MCF 10A (cell line): ENCODE measurements around the gene SPOUT1. TPM values are rescaled to one million over a fixed set of nuclear protein-coding genes. Genes with fewer than 3 reads are reported as not detected.
A peak's percentile ranks its signal among the peaks of the same experiment; 100 is the strongest.
"Not testable (repeated sequence)": the region's sequence is repeated elsewhere in the genome, so short reads cannot be mapped to it uniquely, and the experiment has no call there.

Experiments
- BruUV-seq: library from RNA; stranded (reverse); fragments of 400-500 nt; replicated peaks from 2 replicates; lab custom pipeline; 2021; lab: Mats Ljungman, UMichigan
- CTCF ChIA-PET: fragments of 300-600 bp; sonication (Branson Sonifier 250); formaldehyde crosslinking; extraction: SDS; loops from one replicate; lab custom pipeline; 2021; ENCODE audit warnings: antibody characterized with exemption, inconsistent platforms; lab: Yijun Ruan, JAX
- POLR2A ChIA-PET: fragments of 300-600, 350-650 bp; sonication (Branson Sonifier 250); formaldehyde crosslinking; extraction: SDS; loops from one replicate; lab custom pipeline; 2020; ENCODE audit warnings: antibody characterized with exemption, inconsistent platforms; lab: Yijun Ruan, JAX
- DNase-seq: peaks from one replicate; pipeline ENCODE4 v3.0.0-alpha.2; 2018; ENCODE audit not compliant: unreplicated experiment
- H3K27ac Mint-ChIP-seq: one replicate; pipeline ENCODE4 v1.8.0; 2022; ENCODE audit warnings: mild to moderate bottlenecking, low read depth, mixed read lengths; ENCODE audit not compliant: unreplicated experiment
- H3K27me3 Mint-ChIP-seq: one replicate; pipeline ENCODE4 v1.8.0; 2022; ENCODE audit warnings: mixed read lengths; ENCODE audit not compliant: insufficient read depth, unreplicated experiment
- H3K36me3 Mint-ChIP-seq: one replicate; pipeline ENCODE4 v1.8.0; 2022; ENCODE audit warnings: mild to moderate bottlenecking, moderate library complexity, mixed read lengths; ENCODE audit not compliant: insufficient read depth, unreplicated experiment
- H3K4me1 Mint-ChIP-seq: one replicate; pipeline ENCODE4 v1.8.0; 2022; ENCODE audit warnings: mixed read lengths; ENCODE audit not compliant: insufficient read depth, unreplicated experiment
- H3K4me3 Mint-ChIP-seq: one replicate; pipeline ENCODE4 v1.8.0; 2022; ENCODE audit warnings: mild to moderate bottlenecking, moderate library complexity, mixed read lengths; ENCODE audit not compliant: unreplicated experiment
- H3K9me3 Mint-ChIP-seq: one replicate; pipeline ENCODE4 v1.8.0; 2022; ENCODE audit warnings: mixed read lengths; ENCODE audit not compliant: unreplicated experiment
- intact Hi-C: fragments of 100-400 bp; cut with micrococcal nuclease; formaldehyde crosslinking; loops from 2 replicates; pipeline ENCODE4 v1.14.1; 2022
- total RNA-seq: library from RNA; stranded (reverse); gene quantifications from 2 replicates; pipeline ENCODE4 v1.2.3, GENCODE V29; 2022
- TF ChIP-seq, protein P1 (sequence below): fragments of 200-600 bp; IDR thresholded peaks from one replicate; pipeline ENCODE4 v1.8.0; 2022; ENCODE audit warnings: antibody characterized with exemption, mild to moderate bottlenecking; ENCODE audit not compliant: unreplicated experiment

SPOUT1 gene
- total RNA-seq, 1 experiment from 2014 or later: 32.4 TPM

DNA sequence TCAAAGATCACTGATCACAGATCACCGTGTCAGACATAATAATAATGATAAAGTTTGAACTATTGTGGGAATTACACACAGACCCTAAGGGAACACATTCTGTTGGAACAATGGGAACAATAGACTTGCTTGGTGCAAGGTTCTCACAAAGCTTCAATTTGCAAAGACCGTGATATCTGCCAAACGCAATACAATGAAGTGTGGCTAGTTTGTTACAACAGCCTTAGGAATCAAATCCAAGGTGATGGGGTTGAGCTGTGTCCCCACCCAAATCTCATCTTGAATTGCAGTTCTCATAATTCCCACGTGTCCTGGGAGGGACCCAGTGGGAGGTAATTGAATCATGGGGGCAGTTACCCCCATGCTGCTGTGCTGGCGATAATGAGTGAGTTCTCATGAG, 31.3 kb upstream of the SPOUT1 start:
- Mint-ChIP-seq H3K36me3 (no peaks in the 10 kb centered on the region), H3K9me3 (no peaks in the 10 kb centered on the region), H3K4me3 (no peak overlapping the region), H3K27me3 (no peaks in the 10 kb centered on the region), H3K27ac (no peak overlapping the region), H3K4me1 (peaks cover 14% of the 10 kb centered on the region)
- intact Hi-C loops: no loop called here
- BruUV-seq: no TSS peak
- POLR2A ChIA-PET: interaction anchor here (1.4 to 1.7 kb wide), 2 partner anchors 14 to 21 kb away, joined by 3 to 9 read pairs; partner anchors contain the start of genes KYAT1 and LRRC8A
- TF ChIP-seq, protein P1, sequence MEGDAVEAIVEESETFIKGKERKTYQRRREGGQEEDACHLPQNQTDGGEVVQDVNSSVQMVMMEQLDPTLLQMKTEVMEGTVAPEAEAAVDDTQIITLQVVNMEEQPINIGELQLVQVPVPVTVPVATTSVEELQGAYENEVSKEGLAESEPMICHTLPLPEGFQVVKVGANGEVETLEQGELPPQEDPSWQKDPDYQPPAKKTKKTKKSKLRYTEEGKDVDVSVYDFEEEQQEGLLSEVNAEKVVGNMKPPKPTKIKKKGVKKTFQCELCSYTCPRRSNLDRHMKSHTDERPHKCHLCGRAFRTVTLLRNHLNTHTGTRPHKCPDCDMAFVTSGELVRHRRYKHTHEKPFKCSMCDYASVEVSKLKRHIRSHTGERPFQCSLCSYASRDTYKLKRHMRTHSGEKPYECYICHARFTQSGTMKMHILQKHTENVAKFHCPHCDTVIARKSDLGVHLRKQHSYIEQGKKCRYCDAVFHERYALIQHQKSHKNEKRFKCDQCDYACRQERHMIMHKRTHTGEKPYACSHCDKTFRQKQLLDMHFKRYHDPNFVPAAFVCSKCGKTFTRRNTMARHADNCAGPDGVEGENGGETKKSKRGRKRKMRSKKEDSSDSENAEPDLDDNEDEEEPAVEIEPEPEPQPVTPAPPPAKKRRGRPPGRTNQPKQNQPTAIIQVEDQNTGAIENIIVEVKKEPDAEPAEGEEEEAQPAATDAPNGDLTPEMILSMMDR: no peak
- no peak for DNase-seq
- CTCF ChIA-PET: interaction anchor here (1.1 to 12.7 kb wide), 7 partner anchors 9 to 66 kb away, joined by 3 to 172 read pairs (median 8); partner anchors contain the start of gene ENDOG

GRCh38 chr9:128858476-128858875, 28.9 kb upstream of the SPOUT1 start:
- H3K27ac Mint-ChIP-seq, H3K36me3 Mint-ChIP-seq, intact Hi-C loops, H3K27me3 Mint-ChIP-seq, H3K4me3 Mint-ChIP-seq, POLR2A ChIA-PET, H3K9me3 Mint-ChIP-seq, DNase-seq, BruUV-seq: not testable (repeated sequence)
- CTCF ChIA-PET: interaction anchor here (0.5 to 12.7 kb wide), 3 partner anchors 19 to 1916 kb away, joined by 3 to 172 read pairs (median 4); no protein-coding TSS in a partner anchor
- H3K4me1 Mint-ChIP-seq: peaks cover 14% of the 10 kb centered on the region

GRCh38 chr9:128854454-128854853, 24.9 kb upstream of the SPOUT1 start:
- POLR2A ChIA-PET, DNase-seq, H3K27ac Mint-ChIP-seq, H3K36me3 Mint-ChIP-seq, H3K4me1 Mint-ChIP-seq, H3K9me3 Mint-ChIP-seq, H3K27me3 Mint-ChIP-seq, H3K4me3 Mint-ChIP-seq, BruUV-seq: not testable (repeated sequence)
- intact Hi-C loops: loop anchor here (5.0 kb wide), 1 partner anchor 153 kb away; no protein-coding TSS in a partner anchor
- CTCF ChIA-PET: interaction anchor here (0.5 to 4.2 kb wide), 4 partner anchors 10 to 770 kb away, joined by 3 to 71 read pairs (median 6); no protein-coding TSS in a partner anchor

GRCh38 chr9:128852646-128853045, 23.1 kb upstream of the SPOUT1 start:
- DNase-seq, BruUV-seq, H3K27ac Mint-ChIP-seq, H3K9me3 Mint-ChIP-seq, H3K27me3 Mint-ChIP-seq, H3K36me3 Mint-ChIP-seq, H3K4me1 Mint-ChIP-seq, H3K4me3 Mint-ChIP-seq: not testable (repeated sequence)
- intact Hi-C loops: loop anchor here (1.0 to 5.0 kb wide), 2 partner anchors 76 to 155 kb away; no protein-coding TSS in a partner anchor
- ChIA-PET CTCF (interaction anchor here (0.7 to 4.2 kb wide), 15 partner anchors 9 to 178 kb away, joined by 3 to 71 read pairs (median 3); no protein-coding TSS in a partner anchor), POLR2A (interaction anchor here (0.7 to 1.2 kb wide), 4 partner anchors 14 to 299 kb away, joined by 3 to 6 read pairs (median 4); partner anchors contain the start of genes KYAT1 and LRRC8A)

GRCh38 chr9:128851779-128852600, 22.4 kb upstream of the SPOUT1 start:
- CTCF ChIA-PET: interaction anchor here (0.7 to 4.2 kb wide), 14 partner anchors 10 to 178 kb away, joined by 3 to 71 read pairs (median 4); no protein-coding TSS in a partner anchor
- TF ChIP-seq, protein P1: peak; percentile 67
- not testable (repeated sequence) for H3K9me3 Mint-ChIP-seq, H3K4me1 Mint-ChIP-seq, H3K27ac Mint-ChIP-seq, H3K4me3 Mint-ChIP-seq, BruUV-seq, H3K27me3 Mint-ChIP-seq, H3K36me3 Mint-ChIP-seq
- POLR2A ChIA-PET: interaction anchor here (0.7 to 1.2 kb wide), 4 partner anchors 13 to 298 kb away, joined by 3 to 6 read pairs (median 4); partner anchors contain the start of genes KYAT1 and LRRC8A
- intact Hi-C loops: loop anchor here (1.0 to 5.0 kb wide), 2 partner anchors 76 to 155 kb away; no protein-coding TSS in a partner anchor
- DNase-seq: peak; percentile 58

GRCh38 chr9:128851024-128851423, 21.4 kb upstream of the SPOUT1 start:
- DNase-seq, BruUV-seq, H3K4me1 Mint-ChIP-seq, POLR2A ChIA-PET, H3K9me3 Mint-ChIP-seq, H3K4me3 Mint-ChIP-seq, H3K27me3 Mint-ChIP-seq, H3K36me3 Mint-ChIP-seq, H3K27ac Mint-ChIP-seq: not testable (repeated sequence)
- CTCF ChIA-PET: interaction anchor here (0.6 to 4.2 kb wide), 7 partner anchors 9 to 744 kb away, joined by 3 to 71 read pairs (median 5); no protein-coding TSS in a partner anchor
- intact Hi-C loops: loop anchor here (5.0 kb wide), 1 partner anchor 156 kb away; no protein-coding TSS in a partner anchor
